ENCODE data around the gene PFKP. TPM values are rescaled to one million over a fixed set of nuclear protein-coding genes. Genes with fewer than 3 reads are reported as not detected.

PFKP gene
- total RNA-seq, 4 donors from 2014 or later = 90.8 to 255 (median 112) TPM

GRCh38 chr10:3096149-3096548 is 28.8 kb downstream of the PFKP start:
- no peak for DNase-seq (ENCODE audit: extremely low spot score)
- Histone ChIP-seq H3K4me3 (peak overlapping the region; percentile 7 to 26 (median 18)), H3K36me3 (peaks cover 0 to 18% (median 13%) of the 10 kb centered on the region in 4 donors), H3K9me3 (no peaks in the 10 kb centered on the region), H3K27ac (replicated peaks in 1 of 4) (peak overlapping the region; percentile 78 to 89 (median 84)), H3K27me3 (no peaks in the 10 kb centered on the region), H3K4me1 (peaks cover 26 to 70% (median 58%) of the 10 kb centered on the region in 4 donors)
- intact Hi-C loops (cut with DNase I) = no loop called here
- TF ChIP-seq EP300 (IDR thresholded peaks at IDR 0.05) (no peak), POLR2A (IDR thresholded peaks at IDR 0.05; ENCODE audit: low read depth) (no peak), CTCF (IDR thresholded peaks at IDR 0.05) (no peak), POLR2AphosphoS5 (IDR thresholded peaks at IDR 0.05) (no peak)
- 43% methylated on average over 16 of the region's 16 CpGs for WGBS

GRCh38 chr10:3097160-3097559 is 29.8 kb downstream of the PFKP start:
- no peak for DNase-seq (ENCODE audit: extremely low spot score)
- Histone ChIP-seq H3K4me1 (peaks cover 25 to 67% (median 56%) of the 10 kb centered on the region in 4 donors), H3K27me3 (no peaks in the 10 kb centered on the region), H3K4me3 (no peak overlapping the region), H3K27ac (replicated peaks in 1 of 4) (peak overlapping the region in 3 of 4 donors; percentile 55 to 89 (median 85)), H3K36me3 (peaks cover 0 to 25% (median 15%) of the 10 kb centered on the region in 4 donors), H3K9me3 (no peaks in the 10 kb centered on the region)
- WGBS = 88% methylated on average over 9 of the region's 9 CpGs
- intact Hi-C loops (cut with DNase I) = no loop called here
- TF ChIP-seq POLR2A (IDR thresholded peaks at IDR 0.05; ENCODE audit: low read depth) (no peak), CTCF (IDR thresholded peaks at IDR 0.05) (no peak), POLR2AphosphoS5 (IDR thresholded peaks at IDR 0.05) (no peak), EP300 (IDR thresholded peaks at IDR 0.05) (no peak)

GRCh38 chr10:3098689-3099088 is 31.3 kb downstream of the PFKP start:
- intact Hi-C loops (cut with DNase I) = no loop called here
- WGBS = 77% methylated on average over 11 of the region's 11 CpGs
- TF ChIP-seq POLR2AphosphoS5 (IDR thresholded peaks at IDR 0.05) (no peak), EP300 (IDR thresholded peaks at IDR 0.05) (no peak), POLR2A (IDR thresholded peaks at IDR 0.05; ENCODE audit: low read depth) (no peak), CTCF (IDR thresholded peaks at IDR 0.05) (no peak)
- Histone ChIP-seq H3K27me3 (no peaks in the 10 kb centered on the region), H3K4me3 (no peak overlapping the region), H3K4me1 (peaks cover 37 to 76% (median 71%) of the 10 kb centered on the region in 4 donors), H3K36me3 (peaks cover 0 to 36% (median 18%) of the 10 kb centered on the region in 4 donors), H3K9me3 (no peaks in the 10 kb centered on the region), H3K27ac (replicated peaks in 1 of 4) (no peak overlapping the region)
- DNase-seq (ENCODE audit: extremely low spot score) = no peak

GRCh38 chr10:3099291-3100092 is 32.1 kb downstream of the PFKP start:
- TF ChIP-seq POLR2A (IDR thresholded peaks at IDR 0.05; ENCODE audit: low read depth) = no peak
- no peak for TF ChIP-seq POLR2AphosphoS5 (IDR thresholded peaks at IDR 0.05)
- TF ChIP-seq EP300 (IDR thresholded peaks at IDR 0.05) = no peak
- no peak for TF ChIP-seq CTCF (IDR thresholded peaks at IDR 0.05)
- H3K4me1 ChIP-seq = peaks cover 35 to 76% (median 71%) of the 10 kb centered on the region in 4 donors
- H3K4me3 ChIP-seq = no peak overlapping the region
- intact Hi-C loops (cut with DNase I) = loop anchor here (5.0 kb wide), 1 partner anchor 32 kb away; the partner anchor contains the start of gene PFKP
- no peak for DNase-seq (ENCODE audit: extremely low spot score)
- peaks cover 0 to 43% (median 23%) of the 10 kb centered on the region in 4 donors for H3K36me3 ChIP-seq
- peak overlapping the region in 2 of 4 donors; percentile 11 to 71 for H3K27ac ChIP-seq (replicated peaks in 1 of 4)
- no peaks in the 10 kb centered on the region for H3K27me3 ChIP-seq
- 86% methylated on average over 22 of the region's 22 CpGs for WGBS
- H3K9me3 ChIP-seq = no peaks in the 10 kb centered on the region

Data from esophagus muscularis mucosa (tissue), 4 donors.